Type B pancreatic cell (in vitro differentiated cells): ENCODE measurements around the gene PTPN22. TPM values are rescaled to one million over a fixed set of nuclear protein-coding genes. Genes with fewer than 3 reads are reported as not detected.

Experiments used
- DNase-seq: peaks from one replicate; pipeline ENCODE4 v3.0.0; 2021; ENCODE audit warnings: mixed read lengths; ENCODE audit not compliant: unreplicated experiment; ENCODE audit errors: extremely low spot score
- H3K27ac Mint-ChIP-seq: 2 replicates; pipeline ENCODE4 v1.8.0; 2021; ENCODE audit warnings: mild to moderate bottlenecking, mixed read lengths
- H3K27me3 Mint-ChIP-seq: 2 replicates; pipeline ENCODE4 v1.8.0; 2021; ENCODE audit warnings: mixed read lengths
- H3K36me3 Mint-ChIP-seq: 2 replicates; pipeline ENCODE4 v1.8.0; 2021; ENCODE audit warnings: mixed read lengths
- H3K4me1 Mint-ChIP-seq: one replicate; pipeline ENCODE4 v1.8.0; 2021; ENCODE audit warnings: mixed read lengths; ENCODE audit not compliant: unreplicated experiment
- H3K4me3 Mint-ChIP-seq: 2 replicates; pipeline ENCODE4 v1.8.0; 2021; ENCODE audit warnings: mild to moderate bottlenecking, mixed read lengths
- H3K9me3 Mint-ChIP-seq: 2 replicates; pipeline ENCODE4 v1.8.0; 2021; ENCODE audit warnings: mixed read lengths
- CTCF ChIP-seq: fragments of 200-600 bp; sonication (generic); conservative IDR thresholded peaks from 2 replicates; pipeline ENCODE4 v1.5.0; 2021; ENCODE audit warnings: antibody characterized with exemption, mild to moderate bottlenecking
- total RNA-seq: library from RNA; stranded (reverse); gene quantifications from 2 replicates; pipeline ENCODE4 v1.2.1, GENCODE V29; 2021; ENCODE audit warnings: low replicate concordance

Gene PTPN22
- total RNA-seq, 1 donor from 2014 or later, result not detected

- H3K27ac Mint-ChIP-seq, result no peak overlapping the region
- H3K9me3 Mint-ChIP-seq, result no peaks in the 10 kb centered on the region
- TF ChIP-seq CTCF, result no peak
- no peaks in the 10 kb centered on the region for H3K27me3 Mint-ChIP-seq
- H3K4me1 Mint-ChIP-seq, result no peaks in the 10 kb centered on the region
- DNase-seq, result no peak
- H3K36me3 Mint-ChIP-seq, result peaks cover 17% of the 10 kb centered on the region
- H3K4me3 Mint-ChIP-seq, result no peak overlapping the region
Observed at GRCh38 chr1:113895098-113895497, 23.6 kb upstream of the PTPN22 start.

- Mint-ChIP-seq H3K9me3 (no peaks in the 10 kb centered on the region), H3K36me3 (peaks cover 11% of the 10 kb centered on the region), H3K4me1 (no peaks in the 10 kb centered on the region), H3K27ac (no peak overlapping the region), H3K27me3 (no peaks in the 10 kb centered on the region), H3K4me3 (no peak overlapping the region)
- no peak for DNase-seq
- TF ChIP-seq CTCF, result no peak
Observed at GRCh38 chr1:113893267-113893666, 21.8 kb upstream of the PTPN22 start.

GRCh38 chr1:113891631-113892220 lies 20.2 kb upstream of the PTPN22 start:
- Mint-ChIP-seq H3K27me3 (no peaks in the 10 kb centered on the region), H3K36me3 (peaks cover 11% of the 10 kb centered on the region), H3K9me3 (no peaks in the 10 kb centered on the region), H3K4me3 (no peak overlapping the region), H3K4me1 (no peaks in the 10 kb centered on the region), H3K27ac (no peak overlapping the region)
- TF ChIP-seq CTCF, result no peak
- DNase-seq, result no peak

- Mint-ChIP-seq H3K9me3 (no peaks in the 10 kb centered on the region), H3K36me3 (peaks cover 6% of the 10 kb centered on the region), H3K27ac (no peak overlapping the region), H3K27me3 (no peaks in the 10 kb centered on the region), H3K4me1 (no peaks in the 10 kb centered on the region), H3K4me3 (no peak overlapping the region)
- no peak for DNase-seq
- no peak for TF ChIP-seq CTCF
Observed at GRCh38 chr1:113890816-113891215, 19.3 kb upstream of the PTPN22 start.

- TF ChIP-seq CTCF, result no peak
- H3K36me3 Mint-ChIP-seq, result no peaks in the 10 kb centered on the region
- no peak within 1 kb of the TSS for H3K4me3 Mint-ChIP-seq
- no peaks in the 10 kb centered on the region for H3K4me1 Mint-ChIP-seq
- no peak within 1 kb of the TSS for H3K27ac Mint-ChIP-seq
- no peak for DNase-seq
- H3K9me3 Mint-ChIP-seq, result no peaks in the 10 kb centered on the region
- H3K27me3 Mint-ChIP-seq, result no peaks in the 10 kb centered on the region
Observed at GRCh38 chr1:113887402-113888175, 16.1 kb upstream of the PTPN22 start, which contains the start of gene BCL2L15. BCL2L15 (minus strand) TSS chr1:113887581; CDS start chr1:113887375, 206 bp downstream.
